Erythroblast (primary cell): ENCODE data around the gene UGGT1.

Source experiments
- GATA1 ChIP-seq: IDR thresholded peaks from 2 replicates; pipeline ENCODE4 v1.6.1; 2011; ENCODE audit warnings: low read depth, mild to moderate bottlenecking, control low read depth, low read length, moderate library complexity
- POLR2A ChIP-seq: IDR thresholded peaks from 2 replicates; pipeline ENCODE4 v1.6.1; 2011; ENCODE audit warnings: mild to moderate bottlenecking, low read length

DNA sequence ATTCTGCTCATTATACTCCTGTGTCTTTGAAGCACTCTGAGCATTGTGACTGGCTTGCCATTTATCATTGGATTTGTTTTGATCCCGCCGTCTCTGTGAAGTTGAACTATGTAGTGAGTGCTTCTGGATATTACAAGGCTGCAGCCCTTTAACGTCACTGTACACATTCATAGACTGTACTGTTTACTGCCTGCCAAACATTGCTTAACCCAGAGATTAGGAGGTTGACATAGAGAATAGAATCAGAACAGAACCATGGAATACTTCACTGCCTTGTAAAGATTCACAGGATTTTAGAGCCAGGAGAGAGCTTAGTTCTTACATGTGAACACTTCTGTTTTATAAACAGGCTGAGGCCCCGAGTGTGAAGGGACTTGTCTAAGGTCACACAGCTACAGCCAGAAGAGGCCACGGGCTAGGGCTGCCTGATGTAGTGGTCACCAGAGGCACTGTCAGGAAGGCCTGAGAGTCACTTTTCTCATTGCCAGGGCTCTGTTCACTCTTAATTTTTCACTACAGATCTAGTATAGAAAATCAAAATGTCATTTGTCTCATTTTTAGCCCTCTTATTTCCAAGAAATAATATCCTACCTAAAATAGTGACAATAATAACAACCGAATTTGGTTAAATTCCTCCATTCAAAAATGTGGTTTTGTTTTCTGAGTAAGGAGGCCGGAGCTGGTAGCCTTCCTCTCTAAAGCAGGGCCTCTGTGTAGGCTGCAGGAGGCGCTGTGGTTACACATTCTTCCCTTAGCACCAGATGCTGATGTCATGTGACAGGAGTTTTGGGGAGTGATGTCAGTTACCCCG, 87.9 kb downstream of the UGGT1 start:
- TF ChIP-seq POLR2A (no peak), GATA1 (no peak)
